BJ (cell line): Measurements from ENCODE around the gene RIPK3. TPM values are rescaled to one million over a fixed set of nuclear protein-coding genes. Genes with fewer than 3 reads are reported as not detected.

Experiments used
- CTCF ChIA-PET: fragments of 350-600 bp; formaldehyde crosslinking; extraction: SDS; loops from one replicate; lab custom pipeline; 2021; ENCODE audit warnings: antibody characterized with exemption, inconsistent platforms; lab: Yijun Ruan, JAX
- POLR2A ChIA-PET: fragments of 300-600 bp; sonication (Branson Sonifier 250); formaldehyde crosslinking; extraction: SDS; loops from one replicate; lab custom pipeline; 2021; ENCODE audit warnings: antibody characterized with exemption; lab: Charles Lee
- DNase-seq: peaks from one replicate; pipeline ENCODE4 v3.0.0-alpha.2; 2011; ENCODE audit warnings: low read depth
- H3K27me3 ChIP-seq: 2 replicates; pipeline ENCODE4 v1.6.0; 2011; ENCODE audit warnings: low read length; ENCODE audit not compliant: control insufficient read depth, insufficient read depth
- H3K36me3 ChIP-seq: 2 replicates; pipeline ENCODE4 v1.5.1; 2011; ENCODE audit warnings: low read length; ENCODE audit not compliant: control insufficient read depth, insufficient read depth
- H3K4me3 ChIP-seq: 2 replicates; pipeline ENCODE4 v1.5.1; 2011; ENCODE audit warnings: low read depth, mild to moderate bottlenecking, control low read depth, low read length
- polyA plus RNA-seq: library from polyadenylated mRNA; depleted of rRNA; stranded (reverse); fragments of >200 nt; gene quantifications from 2 replicates; pipeline ENCODE4 v1.2.3, GENCODE V29; 2011
- TF ChIP-seq, protein P1 (sequence below): IDR thresholded peaks from 2 replicates; pipeline ENCODE4 v1.5.1; 2011; ENCODE audit warnings: low read depth, mild to moderate bottlenecking, control low read depth, inconsistent platforms, low read length, moderate library complexity; ENCODE audit not compliant: insufficient read depth

The RIPK3 gene
- polyA plus RNA-seq, 1 experiment: 4.4 TPM

DNA sequence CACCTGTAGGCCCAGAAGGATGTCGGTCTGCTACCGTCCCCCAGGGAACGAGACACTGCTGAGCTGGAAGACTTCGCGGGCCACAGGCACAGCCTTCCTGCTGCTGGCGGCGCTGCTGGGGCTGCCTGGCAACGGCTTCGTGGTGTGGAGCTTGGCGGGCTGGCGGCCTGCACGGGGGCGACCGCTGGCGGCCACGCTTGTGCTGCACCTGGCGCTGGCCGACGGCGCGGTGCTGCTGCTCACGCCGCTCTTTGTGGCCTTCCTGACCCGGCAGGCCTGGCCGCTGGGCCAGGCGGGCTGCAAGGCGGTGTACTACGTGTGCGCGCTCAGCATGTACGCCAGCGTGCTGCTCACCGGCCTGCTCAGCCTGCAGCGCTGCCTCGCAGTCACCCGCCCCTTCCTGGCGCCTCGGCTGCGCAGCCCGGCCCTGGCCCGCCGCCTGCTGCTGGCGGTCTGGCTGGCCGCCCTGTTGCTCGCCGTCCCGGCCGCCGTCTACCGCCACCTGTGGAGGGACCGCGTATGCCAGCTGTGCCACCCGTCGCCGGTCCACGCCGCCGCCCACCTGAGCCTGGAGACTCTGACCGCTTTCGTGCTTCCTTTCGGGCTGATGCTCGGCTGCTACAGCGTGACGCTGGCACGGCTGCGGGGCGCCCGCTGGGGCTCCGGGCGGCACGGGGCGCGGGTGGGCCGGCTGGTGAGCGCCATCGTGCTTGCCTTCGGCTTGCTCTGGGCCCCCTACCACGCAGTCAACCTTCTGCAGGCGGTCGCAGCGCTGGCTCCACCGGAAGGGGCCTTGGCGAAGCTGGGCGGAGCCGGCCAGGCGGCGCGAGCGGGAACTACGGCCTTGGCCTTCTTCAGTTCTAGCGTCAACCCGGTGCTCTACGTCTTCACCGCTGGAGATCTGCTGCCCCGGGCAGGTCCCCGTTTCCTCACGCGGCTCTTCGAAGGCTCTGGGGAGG lies 28.9 kb downstream of the RIPK3 start, which contains the start of gene LTB4R:
Gene LTB4R (plus strand): TSS at position 857 of the 959 bp plus-strand sequence. CDS start 4,150 bp downstream, outside the sequence.
- POLR2A ChIA-PET: interaction anchor here (1.0 kb wide), 1 partner anchor 68 kb away, joined by 3 read pairs; the partner anchor contains the start of gene TINF2
- Histone ChIP-seq H3K36me3 (peaks cover 6% of the 10 kb centered on the region), H3K4me3 (peak within 1 kb of the TSS; percentile 25), H3K27me3 (no peaks in the 10 kb centered on the region)
- CTCF ChIA-PET: interaction anchor here (1.0 to 8.0 kb wide), 10 partner anchors 12 to 149 kb away, joined by 3 to 107 read pairs (median 16); partner anchors contain the start of genes CBLN3, DHRS1, IRF9 and KHNYN
- TF ChIP-seq, protein P1, sequence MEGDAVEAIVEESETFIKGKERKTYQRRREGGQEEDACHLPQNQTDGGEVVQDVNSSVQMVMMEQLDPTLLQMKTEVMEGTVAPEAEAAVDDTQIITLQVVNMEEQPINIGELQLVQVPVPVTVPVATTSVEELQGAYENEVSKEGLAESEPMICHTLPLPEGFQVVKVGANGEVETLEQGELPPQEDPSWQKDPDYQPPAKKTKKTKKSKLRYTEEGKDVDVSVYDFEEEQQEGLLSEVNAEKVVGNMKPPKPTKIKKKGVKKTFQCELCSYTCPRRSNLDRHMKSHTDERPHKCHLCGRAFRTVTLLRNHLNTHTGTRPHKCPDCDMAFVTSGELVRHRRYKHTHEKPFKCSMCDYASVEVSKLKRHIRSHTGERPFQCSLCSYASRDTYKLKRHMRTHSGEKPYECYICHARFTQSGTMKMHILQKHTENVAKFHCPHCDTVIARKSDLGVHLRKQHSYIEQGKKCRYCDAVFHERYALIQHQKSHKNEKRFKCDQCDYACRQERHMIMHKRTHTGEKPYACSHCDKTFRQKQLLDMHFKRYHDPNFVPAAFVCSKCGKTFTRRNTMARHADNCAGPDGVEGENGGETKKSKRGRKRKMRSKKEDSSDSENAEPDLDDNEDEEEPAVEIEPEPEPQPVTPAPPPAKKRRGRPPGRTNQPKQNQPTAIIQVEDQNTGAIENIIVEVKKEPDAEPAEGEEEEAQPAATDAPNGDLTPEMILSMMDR: peak; percentile 33
- DNase-seq: no peak

DNA sequence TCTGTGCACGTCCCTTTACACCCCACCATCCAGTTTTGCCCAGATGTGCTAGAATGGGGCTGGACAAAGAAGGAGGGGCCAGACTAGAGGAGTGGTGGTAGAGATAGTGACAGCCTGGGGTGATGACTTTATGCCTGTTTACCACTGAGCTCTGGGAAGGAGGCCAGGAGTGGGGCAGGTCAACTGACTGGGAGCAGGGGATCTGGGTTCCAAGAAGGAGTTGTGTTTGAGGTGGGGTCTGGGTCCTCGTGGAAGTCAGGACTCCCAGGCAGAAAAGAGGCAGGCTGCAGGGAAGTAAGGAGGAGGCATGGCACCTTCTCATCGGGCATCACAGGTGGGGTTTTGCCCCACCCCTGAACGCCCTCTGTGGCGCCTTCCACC lies 29.5 kb downstream of the RIPK3 start:
- Histone ChIP-seq H3K36me3 (peaks cover 10% of the 10 kb centered on the region), H3K27me3 (no peaks in the 10 kb centered on the region), H3K4me3 (no peak overlapping the region)
- TF ChIP-seq, protein P1: no peak
- no peak for DNase-seq
- CTCF ChIA-PET: interaction anchor here (0.7 to 8.0 kb wide), 11 partner anchors 12 to 149 kb away, joined by 3 to 107 read pairs (median 12); partner anchors contain the start of genes CBLN3, DHRS1, IRF9 and KHNYN
- POLR2A ChIA-PET: no interaction called here

DNA sequence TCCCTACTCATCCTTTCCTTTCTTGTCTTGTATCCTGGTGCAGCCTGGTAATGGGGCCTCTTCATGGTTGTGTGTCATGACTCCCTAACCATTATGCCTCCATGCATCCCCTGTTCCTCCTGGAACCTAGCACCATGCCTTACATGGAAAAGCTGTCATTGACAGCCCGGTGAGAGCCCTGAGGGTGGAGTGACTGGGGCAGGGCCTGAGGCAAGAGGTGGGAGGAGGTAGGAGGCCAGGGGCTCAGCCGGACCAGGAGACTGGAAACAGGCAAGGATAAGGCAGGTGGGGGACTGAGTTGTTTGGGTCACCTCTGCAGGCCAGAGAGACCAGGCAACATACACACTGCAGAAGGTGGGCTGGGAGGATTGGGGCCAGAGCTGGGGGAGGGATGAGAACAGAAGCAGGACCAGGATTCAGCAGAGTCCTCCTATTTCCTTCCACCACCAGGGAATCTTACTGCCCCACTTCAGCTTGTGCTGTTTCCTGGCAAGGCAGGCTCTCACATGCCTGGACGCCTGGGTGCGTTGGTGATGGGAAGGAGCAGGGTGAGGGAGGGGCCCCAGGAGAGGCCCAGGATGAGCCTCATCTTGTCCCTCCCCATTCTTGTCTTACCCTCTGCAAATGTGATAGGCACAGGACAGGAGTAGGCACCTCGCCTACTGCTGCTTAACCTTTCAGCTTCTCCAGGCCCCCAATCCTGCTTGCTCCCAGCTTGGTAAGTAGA lies 30.1 kb downstream of the RIPK3 start, which contains the start of gene LTB4R2:
Gene LTB4R2 (plus strand): TSS at position 603 of the 727 bp plus-strand sequence. CDS start 525 bp downstream, outside the sequence.
- CTCF ChIA-PET: interaction anchor here (0.7 to 8.0 kb wide), 19 partner anchors 9 to 252 kb away, joined by 3 to 107 read pairs (median 7); partner anchors contain the start of genes CBLN3, DHRS1, KHNYN and NOP9
- TF ChIP-seq, protein P1: no peak
- POLR2A ChIA-PET: interaction anchor here (1.1 kb wide), 1 partner anchor 114 kb away, joined by 3 read pairs; the partner anchor contains the start of gene TM9SF1
- DNase-seq: no peak
- Histone ChIP-seq H3K4me3 (peak within 1 kb of the TSS; percentile 25), H3K27me3 (no peaks in the 10 kb centered on the region), H3K36me3 (peaks cover 12% of the 10 kb centered on the region)

DNA sequence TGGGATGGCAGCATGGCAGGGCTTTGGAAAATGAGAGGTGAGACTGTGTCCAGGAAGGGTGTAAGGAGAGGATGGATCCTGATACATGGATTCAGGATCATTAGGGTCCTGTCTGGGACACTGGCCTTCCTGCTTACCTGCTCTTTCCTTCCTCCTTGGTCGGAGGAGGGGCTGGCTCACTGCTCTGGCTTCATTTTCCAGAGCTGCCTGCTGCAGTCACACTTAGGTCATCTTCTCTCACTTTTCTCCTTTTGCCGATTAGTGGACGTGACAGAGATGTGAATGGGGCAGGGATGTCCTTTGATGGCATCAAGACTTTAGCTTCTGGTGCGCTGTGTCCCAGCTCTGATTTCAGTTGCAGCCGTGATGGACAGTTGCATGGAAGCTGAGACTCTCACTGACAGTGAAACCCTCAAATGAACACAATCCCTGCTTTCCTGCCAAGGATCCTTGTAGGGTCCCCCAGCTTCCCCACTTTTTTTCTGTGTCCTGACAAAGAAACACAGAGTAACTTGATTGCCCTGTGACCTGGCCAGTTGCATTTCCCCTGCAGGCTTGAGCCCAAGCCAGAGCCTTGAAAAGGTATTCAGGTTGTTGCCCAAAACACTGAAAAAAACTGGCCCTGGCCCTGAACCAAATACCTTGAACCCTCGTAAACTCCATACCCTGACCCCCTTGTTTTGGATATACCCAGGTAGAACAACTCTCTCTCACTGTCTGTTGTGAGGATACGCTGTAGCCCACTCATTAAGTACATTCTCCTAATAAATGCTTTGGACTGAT lies 31.3 kb downstream of the RIPK3 start:
- peaks cover 17% of the 10 kb centered on the region for H3K36me3 ChIP-seq
- H3K4me3 ChIP-seq: no peak overlapping the region
- no peaks in the 10 kb centered on the region for H3K27me3 ChIP-seq
- CTCF ChIA-PET: interaction anchor here (0.6 to 8.0 kb wide), 36 partner anchors 8 to 258 kb away, joined by 3 to 107 read pairs (median 4); partner anchors contain the start of genes DHRS1, MDP1, NOP9 and PSME1
- no peak for DNase-seq
- TF ChIP-seq, protein P1: no peak
- POLR2A ChIA-PET: interaction anchor here (1.0 to 1.1 kb wide), 2 partner anchors 113 to 123 kb away, joined by 3 read pairs; partner anchors contain the start of gene TM9SF1
